HepG2 (cell line): Measurements from ENCODE around the gene GATAD2B. TPM values are rescaled to one million over a fixed set of nuclear protein-coding genes. Genes with fewer than 3 reads are reported as not detected.

Experiments
- CAMTA2 ChIP-seq: sonication (generic); formaldehyde crosslinking; IDR thresholded peaks from 2 replicates; pipeline ENCODE4 v1.4.0; 2020; ENCODE audit warnings: mild to moderate bottlenecking, missing genetic modification reagents, borderline replicate concordance
- EZH2 ChIP-seq: conservative IDR thresholded peaks from 2 replicates; pipeline ENCODE4 v1.6.1; 2012; ENCODE audit warnings: mild to moderate bottlenecking, low read depth, low read length, moderate library complexity
- MIXL1 ChIP-seq: IDR thresholded peaks from 2 replicates; pipeline ENCODE4 v1.6.1; 2016
- SMAD9 ChIP-seq: sonication (generic); formaldehyde crosslinking; IDR thresholded peaks from 2 replicates; pipeline ENCODE4 v1.5.1; 2020; ENCODE audit warnings: mild to moderate bottlenecking, missing genetic modification reagents
- TAF1 ChIP-seq: sonication (generic); formaldehyde crosslinking; IDR thresholded peaks from 2 replicates; pipeline ENCODE4 v1.4.0; 2020; ENCODE audit warnings: missing genetic modification reagents
- ZBTB21 ChIP-seq: sonication (generic); formaldehyde crosslinking; IDR thresholded peaks from 2 replicates; pipeline ENCODE4 v1.4.0; 2020; ENCODE audit warnings: missing genetic modification reagents
- ZSCAN30 ChIP-seq: sonication (generic); formaldehyde crosslinking; IDR thresholded peaks from 2 replicates; pipeline ENCODE4 v1.5.0; 2020; ENCODE audit warnings: mild to moderate bottlenecking, missing genetic modification reagents
- polyA plus RNA-seq, 8 experiments: library from polyadenylated mRNA; depleted of rRNA in 3 of 8; stranded (reverse) in 7 of 8; unstranded in 1 of 8; fragments of >200 nt; fragmentation: Illumina TruSeq in 4 of 8; extraction: Trizol in 4 of 8; gene quantifications; 2 replicates each; pipeline versions ENCODE4 v1.2.1 to v1.2.3, GENCODE V29; 2011 to 2016; ENCODE audit warnings: low read depth in 4 of 8, missing spikeins in 1 of 8, mixed read lengths in 1 of 8; ENCODE audit not compliant: insufficient read depth in 1 of 8
- total RNA-seq, 5 experiments: library from RNA; depleted of rRNA; stranded (reverse); fragments of >200 nt; fragmentation: Illumina TruSeq; extraction: Trizol; gene quantifications; 2 replicates each; pipeline ENCODE4 v1.2.3, GENCODE V29; 2016; ENCODE audit warnings: low read depth in 1 of 5
- TF ChIP-seq, protein P1 (sequence below): sonication (generic); formaldehyde crosslinking; IDR thresholded peaks from 2 replicates; pipeline ENCODE4 v1.4.0; 2020; ENCODE audit warnings: missing genetic modification reagents, borderline replicate concordance
- TF ChIP-seq, protein P2 (sequence below): IDR thresholded peaks from 2 replicates; pipeline ENCODE4 v1.6.1; 2012; ENCODE audit warnings: low read depth, low read length, improper control_type of control experiment
- TF ChIP-seq, protein P3 (sequence below): sonication (generic); formaldehyde crosslinking; IDR thresholded peaks from 2 replicates; pipeline ENCODE4 v1.9.0; 2021; ENCODE audit warnings: missing genetic modification reagents, borderline replicate concordance
- TF ChIP-seq, protein P4 (sequence below): sonication (generic); formaldehyde crosslinking; conservative IDR thresholded peaks from 2 replicates; pipeline ENCODE4 v1.4.0; 2020; ENCODE audit warnings: mild to moderate bottlenecking, missing genetic modification reagents, moderate library complexity
- TF ChIP-seq, protein P5 (sequence below): sonication (generic); formaldehyde crosslinking; conservative IDR thresholded peaks from 2 replicates; pipeline ENCODE4 v1.4.0; 2020; ENCODE audit warnings: missing genetic modification reagents

GATAD2B gene
- total and polyA plus RNA-seq, 2 of the 13 experiments (the other 11 are each of a cell fraction or from before 2014, with no cell fraction given) = 3.2 to 5.2 TPM

DNA sequence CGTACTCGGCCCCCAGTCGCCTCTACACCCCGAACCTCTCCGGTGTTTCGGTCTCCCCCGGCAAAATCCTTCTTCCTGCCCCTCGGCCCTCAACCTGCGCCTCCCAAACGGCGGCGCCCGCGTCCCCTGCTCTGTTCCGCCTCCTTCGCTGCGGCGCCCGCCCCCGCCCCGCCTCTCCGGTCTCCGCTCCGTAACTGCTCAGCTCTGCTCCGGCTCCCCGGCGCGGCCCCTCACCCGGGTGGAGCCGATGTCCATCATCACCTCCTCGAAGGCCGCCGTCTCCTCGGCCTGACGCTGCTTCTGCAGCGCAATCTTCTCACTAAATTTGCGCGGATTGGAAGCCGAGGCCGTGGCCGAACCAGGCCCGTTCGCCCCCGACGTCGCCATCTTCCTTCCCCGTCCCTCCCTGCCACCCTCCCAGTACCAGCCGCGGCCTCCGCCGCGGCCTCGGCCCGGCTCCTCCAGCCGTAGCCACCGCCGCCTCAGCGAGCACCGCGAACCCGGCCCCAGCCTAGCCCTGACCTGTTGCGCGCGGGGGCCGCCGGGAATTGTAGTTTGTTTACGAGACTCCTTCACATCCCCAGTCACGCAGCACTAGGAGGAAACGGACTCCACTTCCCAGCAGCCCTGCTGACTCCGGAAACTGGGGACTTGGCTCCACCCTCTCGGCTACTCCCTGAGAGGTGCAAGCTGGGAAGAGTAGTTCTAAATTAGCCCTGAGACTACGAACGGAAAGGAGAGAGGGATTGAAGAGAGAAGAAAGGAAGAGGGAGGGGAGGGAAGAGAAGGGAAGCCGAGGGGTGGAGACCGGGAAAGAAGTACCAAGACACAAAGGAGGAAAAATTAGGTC lies 35.6 kb upstream of the GATAD2B start, which contains the start of gene CRTC2 (continued):
- TF ChIP-seq, protein P1, sequence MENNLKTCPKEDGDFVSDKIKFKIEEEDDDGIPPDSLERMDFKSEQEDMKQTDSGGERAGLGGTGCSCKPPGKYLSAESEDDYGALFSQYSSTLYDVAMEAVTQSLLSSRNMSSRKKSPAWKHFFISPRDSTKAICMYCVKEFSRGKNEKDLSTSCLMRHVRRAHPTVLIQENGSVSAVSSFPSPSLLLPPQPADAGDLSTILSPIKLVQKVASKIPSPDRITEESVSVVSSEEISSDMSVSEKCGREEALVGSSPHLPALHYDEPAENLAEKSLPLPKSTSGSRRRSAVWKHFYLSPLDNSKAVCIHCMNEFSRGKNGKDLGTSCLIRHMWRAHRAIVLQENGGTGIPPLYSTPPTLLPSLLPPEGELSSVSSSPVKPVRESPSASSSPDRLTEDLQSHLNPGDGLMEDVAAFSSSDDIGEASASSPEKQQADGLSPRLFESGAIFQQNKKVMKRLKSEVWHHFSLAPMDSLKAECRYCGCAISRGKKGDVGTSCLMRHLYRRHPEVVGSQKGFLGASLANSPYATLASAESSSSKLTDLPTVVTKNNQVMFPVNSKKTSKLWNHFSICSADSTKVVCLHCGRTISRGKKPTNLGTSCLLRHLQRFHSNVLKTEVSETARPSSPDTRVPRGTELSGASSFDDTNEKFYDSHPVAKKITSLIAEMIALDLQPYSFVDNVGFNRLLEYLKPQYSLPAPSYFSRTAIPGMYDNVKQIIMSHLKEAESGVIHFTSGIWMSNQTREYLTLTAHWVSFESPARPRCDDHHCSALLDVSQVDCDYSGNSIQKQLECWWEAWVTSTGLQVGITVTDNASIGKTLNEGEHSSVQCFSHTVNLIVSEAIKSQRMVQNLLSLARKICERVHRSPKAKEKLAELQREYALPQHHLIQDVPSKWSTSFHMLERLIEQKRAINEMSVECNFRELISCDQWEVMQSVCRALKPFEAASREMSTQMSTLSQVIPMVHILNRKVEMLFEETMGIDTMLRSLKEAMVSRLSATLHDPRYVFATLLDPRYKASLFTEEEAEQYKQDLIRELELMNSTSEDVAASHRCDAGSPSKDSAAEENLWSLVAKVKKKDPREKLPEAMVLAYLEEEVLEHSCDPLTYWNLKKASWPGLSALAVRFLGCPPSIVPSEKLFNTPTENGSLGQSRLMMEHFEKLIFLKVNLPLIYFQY (CRISPR knock-in tag) = no peak
- TF ChIP-seq, protein P2, sequence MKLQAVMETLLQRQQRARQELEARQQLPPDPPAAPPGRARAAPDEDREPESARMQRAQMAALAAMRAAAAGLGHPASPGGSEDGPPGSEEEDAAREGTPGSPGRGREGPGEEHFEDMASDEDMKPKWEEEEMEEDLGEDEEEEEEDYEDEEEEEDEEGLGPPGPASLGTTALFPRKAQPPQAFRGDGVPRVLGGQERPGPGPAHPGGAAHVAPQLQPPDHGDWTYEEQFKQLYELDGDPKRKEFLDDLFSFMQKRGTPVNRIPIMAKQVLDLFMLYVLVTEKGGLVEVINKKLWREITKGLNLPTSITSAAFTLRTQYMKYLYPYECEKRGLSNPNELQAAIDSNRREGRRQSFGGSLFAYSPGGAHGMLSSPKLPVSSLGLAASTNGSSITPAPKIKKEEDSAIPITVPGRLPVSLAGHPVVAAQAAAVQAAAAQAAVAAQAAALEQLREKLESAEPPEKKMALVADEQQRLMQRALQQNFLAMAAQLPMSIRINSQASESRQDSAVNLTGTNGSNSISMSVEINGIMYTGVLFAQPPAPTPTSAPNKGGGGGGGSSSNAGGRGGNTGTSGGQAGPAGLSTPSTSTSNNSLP = no peak
- no peak for TF ChIP-seq CAMTA2
- no peak for TF ChIP-seq EZH2
- TF ChIP-seq ZSCAN30 (CRISPR knock-in tag) = no peak
- TF ChIP-seq, protein P3, sequence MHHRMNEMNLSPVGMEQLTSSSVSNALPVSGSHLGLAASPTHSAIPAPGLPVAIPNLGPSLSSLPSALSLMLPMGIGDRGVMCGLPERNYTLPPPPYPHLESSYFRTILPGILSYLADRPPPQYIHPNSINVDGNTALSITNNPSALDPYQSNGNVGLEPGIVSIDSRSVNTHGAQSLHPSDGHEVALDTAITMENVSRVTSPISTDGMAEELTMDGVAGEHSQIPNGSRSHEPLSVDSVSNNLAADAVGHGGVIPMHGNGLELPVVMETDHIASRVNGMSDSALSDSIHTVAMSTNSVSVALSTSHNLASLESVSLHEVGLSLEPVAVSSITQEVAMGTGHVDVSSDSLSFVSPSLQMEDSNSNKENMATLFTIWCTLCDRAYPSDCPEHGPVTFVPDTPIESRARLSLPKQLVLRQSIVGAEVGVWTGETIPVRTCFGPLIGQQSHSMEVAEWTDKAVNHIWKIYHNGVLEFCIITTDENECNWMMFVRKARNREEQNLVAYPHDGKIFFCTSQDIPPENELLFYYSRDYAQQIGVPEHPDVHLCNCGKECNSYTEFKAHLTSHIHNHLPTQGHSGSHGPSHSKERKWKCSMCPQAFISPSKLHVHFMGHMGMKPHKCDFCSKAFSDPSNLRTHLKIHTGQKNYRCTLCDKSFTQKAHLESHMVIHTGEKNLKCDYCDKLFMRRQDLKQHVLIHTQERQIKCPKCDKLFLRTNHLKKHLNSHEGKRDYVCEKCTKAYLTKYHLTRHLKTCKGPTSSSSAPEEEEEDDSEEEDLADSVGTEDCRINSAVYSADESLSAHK (CRISPR knock-in tag) = no peak
- no peak for TF ChIP-seq ZBTB21 (CRISPR knock-in tag)
- TF ChIP-seq MIXL1 (CRISPR knock-in tag) = 0 out of 2 replicates have a peak, but pooled peaks have one; percentile 34
- TF ChIP-seq SMAD9 (CRISPR knock-in tag) = no peak
- TF ChIP-seq TAF1 (CRISPR knock-in tag) = peak; percentile 73
- TF ChIP-seq, protein P4, sequence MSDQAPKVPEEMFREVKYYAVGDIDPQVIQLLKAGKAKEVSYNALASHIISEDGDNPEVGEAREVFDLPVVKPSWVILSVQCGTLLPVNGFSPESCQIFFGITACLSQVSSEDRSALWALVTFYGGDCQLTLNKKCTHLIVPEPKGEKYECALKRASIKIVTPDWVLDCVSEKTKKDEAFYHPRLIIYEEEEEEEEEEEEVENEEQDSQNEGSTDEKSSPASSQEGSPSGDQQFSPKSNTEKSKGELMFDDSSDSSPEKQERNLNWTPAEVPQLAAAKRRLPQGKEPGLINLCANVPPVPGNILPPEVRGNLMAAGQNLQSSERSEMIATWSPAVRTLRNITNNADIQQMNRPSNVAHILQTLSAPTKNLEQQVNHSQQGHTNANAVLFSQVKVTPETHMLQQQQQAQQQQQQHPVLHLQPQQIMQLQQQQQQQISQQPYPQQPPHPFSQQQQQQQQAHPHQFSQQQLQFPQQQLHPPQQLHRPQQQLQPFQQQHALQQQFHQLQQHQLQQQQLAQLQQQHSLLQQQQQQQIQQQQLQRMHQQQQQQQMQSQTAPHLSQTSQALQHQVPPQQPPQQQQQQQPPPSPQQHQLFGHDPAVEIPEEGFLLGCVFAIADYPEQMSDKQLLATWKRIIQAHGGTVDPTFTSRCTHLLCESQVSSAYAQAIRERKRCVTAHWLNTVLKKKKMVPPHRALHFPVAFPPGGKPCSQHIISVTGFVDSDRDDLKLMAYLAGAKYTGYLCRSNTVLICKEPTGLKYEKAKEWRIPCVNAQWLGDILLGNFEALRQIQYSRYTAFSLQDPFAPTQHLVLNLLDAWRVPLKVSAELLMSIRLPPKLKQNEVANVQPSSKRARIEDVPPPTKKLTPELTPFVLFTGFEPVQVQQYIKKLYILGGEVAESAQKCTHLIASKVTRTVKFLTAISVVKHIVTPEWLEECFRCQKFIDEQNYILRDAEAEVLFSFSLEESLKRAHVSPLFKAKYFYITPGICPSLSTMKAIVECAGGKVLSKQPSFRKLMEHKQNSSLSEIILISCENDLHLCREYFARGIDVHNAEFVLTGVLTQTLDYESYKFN = peak; percentile 42; the same call in 1 of the 2 replicates
- TF ChIP-seq, protein P5, sequence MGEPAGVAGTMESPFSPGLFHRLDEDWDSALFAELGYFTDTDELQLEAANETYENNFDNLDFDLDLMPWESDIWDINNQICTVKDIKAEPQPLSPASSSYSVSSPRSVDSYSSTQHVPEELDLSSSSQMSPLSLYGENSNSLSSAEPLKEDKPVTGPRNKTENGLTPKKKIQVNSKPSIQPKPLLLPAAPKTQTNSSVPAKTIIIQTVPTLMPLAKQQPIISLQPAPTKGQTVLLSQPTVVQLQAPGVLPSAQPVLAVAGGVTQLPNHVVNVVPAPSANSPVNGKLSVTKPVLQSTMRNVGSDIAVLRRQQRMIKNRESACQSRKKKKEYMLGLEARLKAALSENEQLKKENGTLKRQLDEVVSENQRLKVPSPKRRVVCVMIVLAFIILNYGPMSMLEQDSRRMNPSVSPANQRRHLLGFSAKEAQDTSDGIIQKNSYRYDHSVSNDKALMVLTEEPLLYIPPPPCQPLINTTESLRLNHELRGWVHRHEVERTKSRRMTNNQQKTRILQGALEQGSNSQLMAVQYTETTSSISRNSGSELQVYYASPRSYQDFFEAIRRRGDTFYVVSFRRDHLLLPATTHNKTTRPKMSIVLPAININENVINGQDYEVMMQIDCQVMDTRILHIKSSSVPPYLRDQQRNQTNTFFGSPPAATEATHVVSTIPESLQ (CRISPR knock-in tag) = no peak
